AG04450 (cell line): ENCODE measurements around the gene PRORP. TPM values are rescaled to one million over a fixed set of nuclear protein-coding genes. Genes with fewer than 3 reads are reported as not detected.

ENCODE experiments used
- CTCF ChIA-PET: fragments of 300-600, 350-600 bp; formaldehyde crosslinking; extraction: SDS; loops from one replicate; lab custom pipeline; 2022; ENCODE audit warnings: antibody characterized with exemption, inconsistent platforms; lab: Charles Lee
- POLR2A ChIA-PET: fragments of 350-600 bp; formaldehyde crosslinking; extraction: SDS; loops from one replicate; lab custom pipeline; 2021; ENCODE audit warnings: antibody characterized with exemption, inconsistent platforms; lab: Yijun Ruan, JAX
- DNase-seq: peaks from one replicate; pipeline ENCODE4 v3.0.0-alpha.2; 2011; ENCODE audit warnings: low read depth, low spot score
- H3K27ac ChIP-seq: one replicate; pipeline ENCODE4 v1.5.1; 2012; ENCODE audit warnings: low read depth, low read length, control low read depth
- H3K27me3 ChIP-seq: one replicate; pipeline ENCODE4 v1.6.0; 2012; ENCODE audit warnings: low read length; ENCODE audit not compliant: control insufficient read depth, insufficient read depth
- H3K4me3 ChIP-seq: 2 replicates; pipeline ENCODE4 v1.5.1; 2011; ENCODE audit warnings: mild to moderate bottlenecking, low read depth, low read length, control low read depth
- H3K9me3 ChIP-seq: 2 replicates; pipeline ENCODE4 v1.5.1; 2012; ENCODE audit warnings: low read length; ENCODE audit not compliant: control insufficient read depth, insufficient read depth
- CTCF ChIP-seq: IDR thresholded peaks from 2 replicates; pipeline ENCODE4 v1.5.1; 2011; ENCODE audit warnings: low read depth, low read length, control low read depth, inconsistent platforms
- polyA plus RNA-seq: library from polyadenylated mRNA; depleted of rRNA; stranded (reverse); fragments of >200 nt; gene quantifications from 2 replicates; pipeline ENCODE4 v1.2.3, GENCODE V29; 2011

The PRORP gene
- polyA plus RNA-seq, 1 experiment, result 34.9 TPM

- POLR2A ChIA-PET, result no interaction called here
- CTCF ChIA-PET, result no interaction called here
These were observed 9.7 kb upstream of the PRORP start for GRCh38 chr14:35112641-35113040.

GRCh38 chr14:35113308-35113950 is 8.9 kb upstream of the PRORP start:
- CTCF ChIA-PET, result no interaction called here

More at GRCh38 chr14:35112641-35113040, 9.7 kb upstream of the PRORP start:
- Histone ChIP-seq H3K27ac (no peak overlapping the region), H3K9me3 (peaks cover 8% of the 10 kb centered on the region; the same call in 1 of the 2 replicates), H3K27me3 (no peaks in the 10 kb centered on the region), H3K4me3 (no peak overlapping the region)
- no peak for TF ChIP-seq CTCF
- no peak for DNase-seq

GRCh38 chr14:35114036-35114435 is 8.3 kb upstream of the PRORP start:
- Histone ChIP-seq H3K4me3 (no peak overlapping the region), H3K9me3 (peaks cover 8% of the 10 kb centered on the region; the same call in 1 of the 2 replicates), H3K27ac (no peak overlapping the region), H3K27me3 (no peaks in the 10 kb centered on the region)
- peak; percentile 42 for DNase-seq
- POLR2A ChIA-PET, result interaction anchor here (0.7 to 1.0 kb wide), 2 partner anchors 68 to 676 kb away, joined by 3 to 5 read pairs; partner anchors contain the start of gene FAM177A1
- CTCF ChIA-PET, result interaction anchor here (1.0 kb wide), 1 partner anchor 292 kb away, joined by 4 read pairs; no protein-coding TSS in a partner anchor
- TF ChIP-seq CTCF, result no peak

More at GRCh38 chr14:35113308-35113950, 8.9 kb upstream of the PRORP start:
- peaks cover 8% of the 10 kb centered on the region; the same call in 1 of the 2 replicates for H3K9me3 ChIP-seq
- POLR2A ChIA-PET, result no interaction called here
- H3K27me3 ChIP-seq, result no peaks in the 10 kb centered on the region
- no peak overlapping the region for H3K4me3 ChIP-seq
- TF ChIP-seq CTCF, result no peak
- H3K27ac ChIP-seq, result peak overlapping the region; percentile 58
- DNase-seq, result no peak

GRCh38 chr14:35116242-35116641 is 6.1 kb upstream of the PRORP start:
- no peak for TF ChIP-seq CTCF
- Histone ChIP-seq H3K9me3 (peaks cover 8% of the 10 kb centered on the region; the same call in 1 of the 2 replicates), H3K27me3 (no peaks in the 10 kb centered on the region), H3K27ac (no peak overlapping the region), H3K4me3 (no peak overlapping the region)
- ChIA-PET CTCF (no interaction called here), POLR2A (no interaction called here)
- DNase-seq, result no peak

DNA sequence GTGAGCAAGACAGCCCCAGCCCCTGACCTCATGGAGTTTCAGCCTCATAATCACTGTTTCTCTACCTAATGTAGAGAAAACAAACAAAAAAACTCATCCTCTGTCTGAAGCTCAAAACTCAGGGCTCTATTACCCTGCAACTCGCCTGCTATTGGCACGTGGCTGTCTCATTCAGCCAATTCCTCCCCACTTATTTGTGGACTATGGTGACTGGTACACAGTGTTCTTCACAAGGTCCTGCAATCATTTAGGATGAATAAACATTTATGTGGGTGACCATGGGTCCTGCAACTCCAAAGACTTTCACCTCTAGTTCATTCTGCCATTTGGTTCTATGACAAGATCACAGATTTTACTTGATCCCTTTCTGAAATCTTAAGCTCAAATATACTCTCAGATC is 5.2 kb upstream of the PRORP start:
- no peak for DNase-seq
- TF ChIP-seq CTCF, result no peak
- H3K27ac ChIP-seq, result no peak overlapping the region
- no peak overlapping the region for H3K4me3 ChIP-seq
- H3K9me3 ChIP-seq, result peaks cover 1% of the 10 kb centered on the region; the same call in 1 of the 2 replicates
- POLR2A ChIA-PET, result no interaction called here
- H3K27me3 ChIP-seq, result no peaks in the 10 kb centered on the region
- CTCF ChIA-PET, result interaction anchor here (1.0 kb wide), 1 partner anchor 697 kb away, joined by 3 read pairs; no protein-coding TSS in a partner anchor
